GM21515 (cell line): ENCODE measurements around the gene CNTN3.

Experiments
- ATAC-seq: cut with Tn5 transposase; IDR thresholded peaks from one replicate; pipeline ENCODE4 v1.9.1; 2021; ENCODE audit not compliant: unreplicated experiment

CNTN3 gene

GRCh38 chr3:74614107-74614967 lies at the start of gene CNTN3:
CNTN3 (minus strand) TSS chr3:74614659; CDS start chr3:74521112, 93,547 bp downstream.
- no peak for ATAC-seq

GRCh38 chr3:74663178-74663577 lies 48.7 kb upstream of the CNTN3 start:
- ATAC-seq, result no peak

GRCh38 chr3:74661672-74662071 lies 47.2 kb upstream of the CNTN3 start:
- ATAC-seq, result no peak

- no peak for ATAC-seq
These were observed 37.4 kb upstream of the CNTN3 start for GRCh38 chr3:74651885-74652284.

GRCh38 chr3:74651292-74651691 lies 36.8 kb upstream of the CNTN3 start:
- no peak for ATAC-seq

GRCh38 chr3:74648107-74648506 lies 33.6 kb upstream of the CNTN3 start:
- no peak for ATAC-seq

- ATAC-seq, result no peak
These were observed 31.6 kb upstream of the CNTN3 start for GRCh38 chr3:74646094-74646493.

- ATAC-seq, result no peak
These were observed 29.2 kb upstream of the CNTN3 start for GRCh38 chr3:74643636-74644035.

GRCh38 chr3:74642876-74643275 lies 28.4 kb upstream of the CNTN3 start:
- no peak for ATAC-seq

GRCh38 chr3:74640211-74640610 lies 25.8 kb upstream of the CNTN3 start:
- no peak for ATAC-seq

- ATAC-seq, result no peak
These were observed 25.2 kb upstream of the CNTN3 start for GRCh38 chr3:74639681-74640080.

GRCh38 chr3:74636981-74637380 lies 22.5 kb upstream of the CNTN3 start:
- no peak for ATAC-seq

GRCh38 chr3:74633021-74633420 lies 18.6 kb upstream of the CNTN3 start:
- ATAC-seq, result no peak

GRCh38 chr3:74631351-74632140 lies 17.1 kb upstream of the CNTN3 start:
- ATAC-seq, result no peak

GRCh38 chr3:74630602-74631001 lies 16.1 kb upstream of the CNTN3 start:
- no peak for ATAC-seq

GRCh38 chr3:74626011-74626410 lies 11.6 kb upstream of the CNTN3 start:
- ATAC-seq, result no peak

GRCh38 chr3:74624301-74624700 lies 9.8 kb upstream of the CNTN3 start:
- ATAC-seq, result no peak

GRCh38 chr3:74623261-74623836 lies 8.9 kb upstream of the CNTN3 start:
- no peak for ATAC-seq

- no peak for ATAC-seq
These were observed 7.1 kb upstream of the CNTN3 start for GRCh38 chr3:74621581-74621980.

GRCh38 chr3:74617776-74618175 lies 3.3 kb upstream of the CNTN3 start:
- no peak for ATAC-seq

- ATAC-seq, result no peak
These were observed 845 bp downstream of the CNTN3 start for GRCh38 chr3:74613521-74614106.
